ENCODE measurements around the gene LARP4B. TPM values are rescaled to one million over a fixed set of nuclear protein-coding genes. Genes with fewer than 3 reads are reported as not detected.

Gene LARP4B
- total and polyA plus RNA-seq, 2 of the 13 experiments (the other 11 are each of a cell fraction or from before 2014, with no cell fraction given), result 19.5 to 30.2 TPM

- TF ChIP-seq MLXIP (CRISPR knock-in tag; IDR thresholded peaks at IDR 0.05; ENCODE audit: borderline replicate concordance) (no peak), ARID4A (CRISPR knock-in tag; IDR thresholded peaks at IDR 0.05; ENCODE audit: borderline replicate concordance) (0 out of 2 replicates have a peak, but pooled peaks have one; percentile 16), KDM2A (CRISPR knock-in tag; IDR thresholded peaks at IDR 0.05; ENCODE audit: borderline replicate concordance, low read depth) (peak; percentile 48; the same call in 1 of the 2 replicates), ZBTB38 (CRISPR knock-in tag; IDR thresholded peaks at IDR 0.05) (0 out of 2 replicates have a peak, but pooled peaks have one; percentile 2), ARID5B (CRISPR knock-in tag; IDR thresholded peaks at IDR 0.05) (0 out of 2 replicates have a peak, but pooled peaks have one; percentile 16), NCOA5 (CRISPR knock-in tag; IDR thresholded peaks at IDR 0.05) (no peak)
These were observed 147.0 kb downstream of the LARP4B start (continued) for GRCh38 chr10:784403-785088.
